ENCODE data around the gene ATP9B.

Gene ATP9B

DNA sequence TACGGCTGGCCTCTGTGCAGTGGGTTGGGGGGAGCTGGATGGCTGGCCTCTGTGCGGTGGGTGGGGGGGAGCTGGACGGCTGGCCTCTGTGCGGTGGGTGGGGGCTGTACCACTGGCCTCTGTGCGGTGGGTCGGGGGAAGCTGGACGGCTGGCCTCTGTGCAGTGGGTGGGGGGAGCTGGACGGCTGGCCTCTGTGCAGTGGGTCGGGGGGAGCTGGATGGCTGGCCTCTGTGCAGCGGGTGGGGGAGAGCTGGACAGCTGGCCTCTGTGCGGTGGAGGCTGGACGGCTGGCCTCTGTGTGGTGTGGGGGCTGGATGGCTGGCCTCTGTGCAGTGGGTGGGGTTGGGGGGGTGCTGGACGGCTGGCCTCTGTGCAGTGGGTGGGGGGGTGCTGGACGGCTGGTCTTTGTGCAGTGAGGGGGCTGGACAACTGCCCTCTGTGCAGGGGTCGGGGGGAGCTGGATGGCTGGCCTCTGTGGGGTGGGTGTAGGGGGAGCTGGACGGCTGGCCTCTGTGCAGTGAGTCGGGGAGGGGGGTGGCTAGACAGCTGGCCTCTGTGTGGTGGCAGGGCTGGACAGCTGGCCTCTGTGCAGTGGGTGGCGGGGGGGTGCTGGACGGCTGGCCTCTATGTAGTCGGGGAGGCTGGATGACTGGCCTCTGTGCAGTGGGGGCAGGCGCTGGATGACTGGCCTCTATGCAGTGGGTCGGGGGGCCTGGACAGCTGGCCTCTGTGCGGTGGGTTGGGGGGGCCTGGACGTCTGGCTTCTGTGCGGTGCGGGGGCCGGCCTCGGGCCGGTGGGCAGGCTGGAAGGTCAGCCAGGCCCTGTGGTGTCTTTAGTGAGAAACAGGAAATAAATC is 358.4 kb downstream of the ATP9B start:
- DNase-seq (ENCODE audit: low read depth): no peak
